SK-N-SH treated with all-trans-retinoic acid at 6 μM for 48 hours (cell line): Measurements from ENCODE around the gene PIP4K2C.

Source experiments
- ARNTL ChIP-seq: fragments of 450-650 bp; formaldehyde crosslinking; IDR thresholded peaks from 2 replicates; pipeline ENCODE4 v1.5.0; 2020; ENCODE audit warnings: low read depth, mild to moderate bottlenecking, moderate library complexity, borderline replicate concordance
- BACH2 ChIP-seq: fragments of 250-450 bp; sonication (Bioruptor Pico); IDR thresholded peaks from 2 replicates; pipeline ENCODE4 v1.9.0; 2021; ENCODE audit warnings: mild to moderate bottlenecking, borderline replicate concordance
- OSR1 ChIP-seq: fragments of 250-450 bp; sonication (Bioruptor Pico); IDR thresholded peaks from 2 replicates; pipeline ENCODE4 v1.8.0; 2022; ENCODE audit warnings: moderate library complexity, mild to moderate bottlenecking, inconsistent platforms
- PPARA ChIP-seq: fragments of 250-450 bp; sonication (Bioruptor Pico); IDR thresholded peaks from 2 replicates; pipeline ENCODE4 v1.5.0; 2020; ENCODE audit warnings: mild to moderate bottlenecking, borderline replicate concordance
- RARB ChIP-seq: fragments of 250-450 bp; sonication (Bioruptor Pico); IDR thresholded peaks from 2 replicates; pipeline ENCODE4 v1.8.0; 2021; ENCODE audit warnings: mild to moderate bottlenecking, moderate library complexity
- SNAI2 ChIP-seq: fragments of 250-450 bp; sonication (Bioruptor Pico); IDR thresholded peaks from 2 replicates; pipeline ENCODE4 v1.5.0; 2020; ENCODE audit warnings: mild to moderate bottlenecking, moderate library complexity
- TCF4 ChIP-seq: fragments of 250-450 bp; sonication (Bioruptor Pico); IDR thresholded peaks from 2 replicates; pipeline ENCODE4 v1.8.0; 2021; ENCODE audit warnings: mild to moderate bottlenecking, moderate library complexity, borderline replicate concordance
- TOX ChIP-seq: fragments of 250-450 bp; sonication (Bioruptor Pico); IDR thresholded peaks from 2 replicates; pipeline ENCODE4 v1.8.0; 2021; ENCODE audit warnings: mild to moderate bottlenecking, moderate library complexity, borderline replicate concordance
- ZC3H10 ChIP-seq: fragments of 250-450 bp; sonication (Bioruptor Pico); IDR thresholded peaks from 2 replicates; pipeline ENCODE4 v1.5.1; 2021; ENCODE audit warnings: mild to moderate bottlenecking, moderate library complexity
- ZFP3 ChIP-seq: fragments of 250-450 bp; sonication (Bioruptor Pico); IDR thresholded peaks from 2 replicates; pipeline ENCODE4 v1.5.0; 2020; ENCODE audit warnings: mild to moderate bottlenecking, moderate library complexity
- ZNF8 ChIP-seq: fragments of 450-650 bp; formaldehyde crosslinking; IDR thresholded peaks from 2 replicates; pipeline ENCODE4 v1.5.0; 2020; ENCODE audit warnings: mild to moderate bottlenecking, moderate library complexity
- TF ChIP-seq, protein P1 (sequence below): fragments of 250-450 bp; sonication (Bioruptor Pico); IDR thresholded peaks from 2 replicates; pipeline ENCODE4 v1.5.1; 2020; ENCODE audit warnings: low read depth, mild to moderate bottlenecking, moderate library complexity
- TF ChIP-seq, protein P2 (sequence below): fragments of 250-450 bp; sonication (Bioruptor Pico); IDR thresholded peaks from 2 replicates; pipeline ENCODE4 v1.8.0; 2020; ENCODE audit warnings: mild to moderate bottlenecking, moderate library complexity, borderline replicate concordance

- no peak for TF ChIP-seq BACH2 (CRISPR knock-in tag)
- TF ChIP-seq, protein P1, sequence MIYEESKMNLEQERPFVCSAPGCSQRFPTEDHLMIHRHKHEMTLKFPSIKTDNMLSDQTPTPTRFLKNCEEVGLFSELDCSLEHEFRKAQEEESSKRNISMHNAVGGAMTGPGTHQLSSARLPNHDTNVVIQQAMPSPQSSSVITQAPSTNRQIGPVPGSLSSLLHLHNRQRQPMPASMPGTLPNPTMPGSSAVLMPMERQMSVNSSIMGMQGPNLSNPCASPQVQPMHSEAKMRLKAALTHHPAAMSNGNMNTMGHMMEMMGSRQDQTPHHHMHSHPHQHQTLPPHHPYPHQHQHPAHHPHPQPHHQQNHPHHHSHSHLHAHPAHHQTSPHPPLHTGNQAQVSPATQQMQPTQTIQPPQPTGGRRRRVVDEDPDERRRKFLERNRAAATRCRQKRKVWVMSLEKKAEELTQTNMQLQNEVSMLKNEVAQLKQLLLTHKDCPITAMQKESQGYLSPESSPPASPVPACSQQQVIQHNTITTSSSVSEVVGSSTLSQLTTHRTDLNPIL (CRISPR knock-in tag): no peak
- TF ChIP-seq ZC3H10: no peak
- no peak for TF ChIP-seq RARB (CRISPR knock-in tag)
- no peak for TF ChIP-seq ARNTL (CRISPR knock-in tag)
- TF ChIP-seq SNAI2 (CRISPR knock-in tag): no peak
- TF ChIP-seq, protein P2, sequence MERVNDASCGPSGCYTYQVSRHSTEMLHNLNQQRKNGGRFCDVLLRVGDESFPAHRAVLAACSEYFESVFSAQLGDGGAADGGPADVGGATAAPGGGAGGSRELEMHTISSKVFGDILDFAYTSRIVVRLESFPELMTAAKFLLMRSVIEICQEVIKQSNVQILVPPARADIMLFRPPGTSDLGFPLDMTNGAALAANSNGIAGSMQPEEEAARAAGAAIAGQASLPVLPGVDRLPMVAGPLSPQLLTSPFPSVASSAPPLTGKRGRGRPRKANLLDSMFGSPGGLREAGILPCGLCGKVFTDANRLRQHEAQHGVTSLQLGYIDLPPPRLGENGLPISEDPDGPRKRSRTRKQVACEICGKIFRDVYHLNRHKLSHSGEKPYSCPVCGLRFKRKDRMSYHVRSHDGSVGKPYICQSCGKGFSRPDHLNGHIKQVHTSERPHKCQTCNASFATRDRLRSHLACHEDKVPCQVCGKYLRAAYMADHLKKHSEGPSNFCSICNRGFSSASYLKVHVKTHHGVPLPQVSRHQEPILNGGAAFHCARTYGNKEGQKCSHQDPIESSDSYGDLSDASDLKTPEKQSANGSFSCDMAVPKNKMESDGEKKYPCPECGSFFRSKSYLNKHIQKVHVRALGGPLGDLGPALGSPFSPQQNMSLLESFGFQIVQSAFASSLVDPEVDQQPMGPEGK (CRISPR knock-in tag): no peak
- TF ChIP-seq TCF4 (CRISPR knock-in tag): no peak
- TF ChIP-seq PPARA (CRISPR knock-in tag): no peak
- no peak for TF ChIP-seq TOX
- no peak for TF ChIP-seq ZNF8 (CRISPR knock-in tag)
- no peak for TF ChIP-seq OSR1 (CRISPR knock-in tag)
- no peak for TF ChIP-seq ZFP3
Measured at GRCh38 chr12:57580466-57580795, 10.6 kb upstream of the PIP4K2C start.
